ENCODE measurements around the gene FGF7.
"Not testable (repeated sequence)": the region's sequence is repeated elsewhere in the genome, so short reads cannot be mapped to it uniquely, and the experiment has no call there.

Gene FGF7

DNA sequence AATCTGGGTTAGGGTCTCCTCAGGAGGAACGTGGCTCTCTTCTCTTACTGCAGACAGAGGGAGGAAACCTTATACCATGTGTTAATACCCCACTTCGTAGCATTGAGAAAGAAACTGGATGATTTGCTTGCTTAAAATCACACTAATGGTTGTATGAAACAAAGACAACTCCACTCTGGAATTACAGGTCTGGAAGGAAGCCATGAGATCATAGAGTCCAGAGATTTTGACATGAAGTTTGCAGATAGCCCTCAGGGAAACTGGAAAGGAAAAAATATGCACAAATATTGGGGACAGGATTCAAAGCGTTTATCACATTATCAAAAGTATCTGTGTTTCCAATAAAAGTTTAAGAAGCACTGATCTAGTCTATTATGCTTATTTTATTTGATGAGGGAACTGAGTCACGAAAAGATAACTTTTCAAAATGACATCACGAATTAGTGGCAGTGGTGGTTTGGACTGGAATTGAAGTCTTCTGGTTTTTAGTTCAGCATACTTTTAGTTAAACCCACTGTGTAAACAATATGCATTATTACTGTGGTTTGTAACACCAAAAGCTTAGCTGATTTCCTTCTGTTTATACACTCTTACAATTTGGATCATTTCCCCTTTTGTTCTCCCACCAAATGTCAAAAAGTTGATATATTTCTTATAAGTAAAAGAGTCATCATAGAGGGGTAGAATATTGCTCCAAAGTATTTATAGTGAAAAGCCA, 16.8 kb downstream of the FGF7 start:
- DNase-seq: no peak

DNA sequence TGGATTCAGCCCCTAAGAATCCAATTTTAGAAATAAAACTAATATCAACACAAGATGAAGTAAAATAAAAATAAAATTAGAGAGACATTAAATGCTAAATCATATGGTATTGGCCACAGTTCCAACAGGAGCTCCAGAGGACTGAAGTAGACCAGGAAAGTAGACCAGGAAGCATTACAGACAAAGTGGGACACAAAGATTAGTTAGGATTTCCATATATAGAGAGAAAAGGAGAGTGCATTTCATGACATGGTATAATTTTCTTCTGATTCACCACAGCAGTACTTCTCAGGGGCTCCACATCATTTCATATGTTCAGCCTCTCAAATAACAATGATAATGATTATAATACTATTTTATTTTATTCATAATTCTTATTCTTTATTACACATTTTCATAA, 18.3 kb downstream of the FGF7 start:
- no peak for DNase-seq

DNA sequence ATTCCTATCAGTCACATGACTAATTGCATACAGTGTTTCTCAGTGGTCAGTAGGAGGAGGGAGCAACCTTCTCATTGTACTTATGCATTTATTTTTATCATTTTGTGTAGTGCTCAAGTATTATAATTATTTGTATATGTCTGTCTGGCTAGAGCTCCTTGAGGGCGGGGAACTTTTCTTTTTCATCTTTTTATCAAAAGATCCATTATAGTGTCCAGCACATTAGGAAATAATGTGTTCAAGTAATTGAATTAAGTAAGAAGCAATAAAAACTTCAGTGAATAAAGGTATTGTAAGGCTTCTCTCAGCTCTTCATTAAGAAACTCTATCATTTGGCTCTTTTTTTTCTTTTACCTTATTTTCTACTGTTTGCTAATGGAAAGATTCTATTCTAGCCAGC, 18.8 kb downstream of the FGF7 start:
- no peak for DNase-seq

DNA sequence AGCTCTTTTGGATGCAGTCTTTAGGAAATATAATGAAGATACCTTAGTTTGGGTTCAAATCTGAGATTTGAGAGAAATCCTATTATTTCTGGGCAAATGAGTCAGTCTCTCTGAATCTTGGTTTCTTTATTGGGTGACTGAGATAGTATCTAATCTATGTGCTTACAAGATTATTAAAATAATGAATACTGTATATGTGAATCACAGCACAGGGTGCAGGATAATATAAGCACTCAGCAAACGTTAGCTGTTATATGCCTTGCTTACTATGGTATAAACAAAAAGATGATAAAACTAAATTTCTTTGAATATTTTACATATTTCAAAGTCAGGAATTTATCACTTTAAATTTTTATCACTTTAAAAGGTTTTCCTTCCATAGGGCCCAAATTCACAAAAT, 29.6 kb downstream of the FGF7 start:
- no peak for DNase-seq

DNA sequence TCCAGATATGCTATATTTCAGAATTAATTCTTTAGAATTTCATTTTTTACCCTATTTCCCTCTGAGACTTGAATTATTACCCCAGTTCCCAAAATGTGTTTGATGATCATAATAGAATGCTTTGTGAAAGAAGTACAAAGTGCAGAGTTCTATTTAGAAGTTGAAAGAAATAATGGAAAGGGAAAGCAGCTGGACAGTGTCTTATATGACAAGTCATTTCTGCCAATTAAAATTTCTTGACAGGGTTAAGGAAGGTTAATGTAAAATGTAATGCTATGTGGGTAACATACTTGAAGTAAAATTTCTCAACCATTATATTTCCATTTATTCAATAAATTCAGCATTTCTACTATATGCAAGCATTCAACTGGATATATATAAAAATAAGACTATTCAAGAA, 33.1 kb downstream of the FGF7 start:
- no peak for DNase-seq

DNA sequence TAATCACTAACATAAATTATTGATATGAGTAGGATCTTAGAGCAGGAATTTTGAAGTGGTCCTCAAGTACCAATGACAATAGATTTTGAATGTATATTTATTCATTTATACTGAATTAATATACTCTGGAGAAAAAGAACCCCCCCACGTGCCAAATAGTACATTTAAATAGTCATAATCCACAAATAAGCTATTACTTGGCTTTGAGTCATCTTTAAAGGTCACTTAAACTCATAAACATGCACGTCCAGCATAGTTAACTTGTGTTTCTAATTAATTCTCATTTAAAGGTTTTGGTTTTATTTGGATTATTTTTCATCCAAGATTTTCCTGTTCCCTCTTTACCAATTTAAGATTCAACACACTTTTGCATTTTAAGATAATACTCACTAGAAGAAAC, 35.1 kb downstream of the FGF7 start:
- DNase-seq: no peak

DNA sequence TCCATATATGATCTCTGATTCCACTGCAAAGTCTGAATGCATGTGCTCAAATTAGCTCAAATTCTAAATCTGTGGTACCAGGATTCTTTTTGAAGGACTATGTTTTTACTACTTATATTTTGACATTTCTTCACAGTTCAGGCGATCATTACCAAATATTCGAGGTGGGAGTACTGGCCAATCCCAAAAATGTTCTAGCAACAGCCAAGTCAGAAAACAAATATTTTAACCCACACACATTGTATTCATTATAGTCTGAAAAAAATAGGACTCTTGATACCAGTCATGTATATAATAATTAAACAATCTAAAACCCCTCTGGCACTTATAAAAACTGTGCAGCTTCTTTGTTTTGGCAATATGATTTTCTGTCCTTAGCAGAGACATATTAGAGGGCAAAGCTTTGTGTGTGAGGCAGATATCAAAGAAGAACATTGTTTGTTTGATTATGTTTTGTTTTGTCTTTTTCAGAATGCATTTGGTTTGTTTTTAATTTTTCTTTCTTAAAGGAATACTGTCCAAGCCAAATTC, 37.4 kb downstream of the FGF7 start:
- DNase-seq: no peak

DNA sequence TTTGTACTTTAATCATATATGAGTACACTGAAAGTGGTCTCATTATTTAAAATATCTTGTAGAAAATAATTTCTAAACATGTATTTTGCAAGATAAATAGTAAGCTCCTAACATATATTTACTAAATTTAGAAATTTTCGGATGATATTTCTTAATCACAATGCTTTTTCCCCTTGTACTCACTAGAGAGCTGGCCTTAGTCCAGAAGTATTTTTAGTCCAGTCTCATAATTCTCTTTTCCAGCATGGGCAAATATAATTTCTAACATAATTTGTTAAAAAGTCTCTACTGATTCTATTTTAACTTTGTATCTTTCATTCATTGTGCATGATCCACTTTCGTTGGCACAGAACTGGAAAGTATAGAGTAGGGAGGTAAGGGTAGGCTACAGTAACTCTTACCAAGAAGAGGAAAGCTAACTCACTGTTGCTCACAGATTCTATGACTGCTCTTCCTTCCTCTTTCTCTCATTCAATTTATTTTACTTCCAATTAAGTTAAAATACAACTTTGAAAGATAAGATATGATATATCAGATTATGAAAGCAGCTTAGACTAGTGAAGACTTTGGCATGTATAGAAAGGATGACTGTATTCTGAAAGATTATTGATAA, 39.3 kb downstream of the FGF7 start:
- DNase-seq: no peak

DNA sequence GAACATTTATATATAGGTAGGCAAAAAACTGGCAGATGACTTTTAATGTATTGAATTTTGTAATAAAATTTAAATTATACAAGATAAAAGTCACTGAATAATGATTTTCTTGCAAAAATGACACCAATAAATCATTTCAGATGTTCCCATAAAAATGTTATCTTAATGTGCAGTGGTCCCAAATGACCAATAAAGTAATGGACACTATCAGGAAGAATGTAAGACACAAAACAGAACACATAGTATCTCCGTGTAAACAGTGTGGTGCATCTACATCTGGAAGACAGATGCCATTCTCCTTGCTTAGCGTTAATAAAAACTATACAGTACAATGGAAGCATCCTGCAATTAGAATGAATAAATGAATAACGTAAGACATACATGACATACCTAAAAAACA, 41.5 kb downstream of the FGF7 start:
- no peak for DNase-seq

DNA sequence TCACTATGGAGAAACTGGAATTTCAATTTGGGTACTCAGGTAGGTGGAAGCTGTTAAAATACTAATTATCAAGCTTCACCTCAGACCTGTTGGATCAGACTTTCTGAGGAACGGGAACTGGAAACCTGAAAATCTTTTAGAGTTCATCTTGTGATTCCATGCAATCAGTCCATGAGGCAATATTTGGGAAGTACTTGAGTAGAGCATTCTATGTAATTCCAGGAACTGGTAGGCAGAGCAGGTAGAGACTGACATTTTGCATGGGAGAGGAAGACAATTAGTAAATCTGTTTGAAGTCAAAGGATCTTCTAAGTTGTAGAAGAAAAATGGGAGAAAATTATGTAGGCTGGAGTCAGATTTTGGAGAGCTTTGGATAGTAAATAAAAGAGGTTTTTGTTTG, 43.1 kb downstream of the FGF7 start:
- no peak for DNase-seq

DNA sequence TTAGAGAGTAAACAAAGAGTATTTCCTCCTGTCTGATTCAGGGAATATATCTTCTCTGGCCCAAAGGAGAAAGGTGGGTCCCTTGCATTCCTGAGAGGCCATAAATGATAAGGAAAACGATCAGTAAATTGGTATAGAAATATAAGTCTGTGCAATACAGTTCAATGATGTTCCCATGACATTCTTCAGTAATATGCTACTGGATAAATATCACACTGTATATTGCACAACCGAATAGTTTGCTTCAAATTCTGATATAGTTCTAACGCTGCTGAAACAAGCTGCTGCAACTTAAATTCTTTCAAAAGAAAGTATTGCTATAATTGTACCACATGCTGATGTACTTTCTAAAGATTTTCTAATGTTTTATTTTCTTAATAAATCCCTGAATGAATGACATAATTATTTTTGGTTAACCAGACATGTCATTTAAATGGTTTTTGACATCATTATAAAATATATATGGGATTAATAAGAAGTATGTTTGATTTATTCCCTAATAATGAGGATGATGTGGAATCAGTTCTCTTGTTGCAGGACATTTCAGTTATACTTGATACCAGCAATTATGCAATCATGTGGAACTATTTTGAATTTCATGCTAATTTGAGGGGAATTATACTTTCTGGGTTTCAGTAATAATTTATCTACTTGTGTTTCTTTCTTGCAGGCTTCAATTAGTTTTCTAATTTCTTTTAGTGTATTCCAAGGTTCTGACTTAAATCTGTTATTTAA, 44.9 kb downstream of the FGF7 start:
- no peak for DNase-seq

DNA sequence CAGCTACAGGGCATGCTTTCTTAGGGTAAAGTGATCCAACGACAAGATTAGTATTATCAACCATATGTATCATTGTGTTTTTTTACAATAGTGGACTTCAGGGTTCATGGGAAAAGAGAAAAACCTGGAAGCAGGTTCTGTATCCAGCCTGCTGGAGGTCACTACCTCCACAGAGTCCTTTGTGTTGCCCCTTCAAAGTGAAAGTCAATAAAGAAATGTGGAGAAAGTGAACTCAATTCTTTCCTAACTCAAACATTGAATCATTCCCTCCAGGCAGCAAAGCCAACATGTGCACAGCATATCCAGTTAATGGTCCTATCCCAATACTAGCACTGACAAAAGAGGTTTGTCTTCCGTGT, 45.4 kb downstream of the FGF7 start:
- DNase-seq: no peak

DNA sequence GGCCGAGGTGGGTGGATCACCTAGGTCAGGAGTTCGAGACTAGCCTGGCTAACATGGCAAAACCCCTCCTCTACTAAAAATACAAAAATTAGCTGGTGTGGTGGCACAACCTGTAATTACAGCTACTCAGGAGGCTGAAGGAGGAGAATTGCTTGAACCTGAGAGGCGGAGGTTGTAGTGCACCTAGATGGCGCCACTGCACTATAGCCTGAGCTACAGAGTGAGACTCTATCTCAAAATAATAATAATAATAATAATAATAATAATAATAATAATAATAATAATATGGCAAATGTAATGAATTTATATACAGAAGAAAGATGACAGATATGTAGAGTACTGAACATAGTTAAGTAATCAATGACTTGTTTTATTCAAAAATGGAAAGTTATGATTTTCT, 48.2 kb downstream of the FGF7 start:
- DNase-seq: peak in 1 of 5 donors; percentile 3

DNA sequence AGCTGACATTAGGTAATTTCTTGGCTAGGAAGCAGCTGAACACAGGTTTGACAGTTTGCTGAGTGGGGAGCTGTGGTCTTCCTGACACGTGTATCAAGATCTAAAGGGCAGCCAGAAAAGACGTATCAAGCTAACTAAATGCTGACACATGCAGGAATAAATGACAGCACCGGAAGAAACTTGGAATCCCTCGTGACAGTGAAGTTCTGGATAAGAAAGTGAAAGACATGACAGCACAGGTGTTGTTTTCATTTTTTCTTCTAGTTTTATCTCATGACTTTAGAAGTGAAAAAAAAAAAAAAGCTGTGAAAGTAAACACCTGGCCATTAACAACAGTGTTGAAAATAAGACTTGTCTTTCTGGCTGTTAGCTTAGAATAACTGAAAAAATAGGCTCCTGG, 48.7 kb downstream of the FGF7 start:
- DNase-seq: no peak

DNA sequence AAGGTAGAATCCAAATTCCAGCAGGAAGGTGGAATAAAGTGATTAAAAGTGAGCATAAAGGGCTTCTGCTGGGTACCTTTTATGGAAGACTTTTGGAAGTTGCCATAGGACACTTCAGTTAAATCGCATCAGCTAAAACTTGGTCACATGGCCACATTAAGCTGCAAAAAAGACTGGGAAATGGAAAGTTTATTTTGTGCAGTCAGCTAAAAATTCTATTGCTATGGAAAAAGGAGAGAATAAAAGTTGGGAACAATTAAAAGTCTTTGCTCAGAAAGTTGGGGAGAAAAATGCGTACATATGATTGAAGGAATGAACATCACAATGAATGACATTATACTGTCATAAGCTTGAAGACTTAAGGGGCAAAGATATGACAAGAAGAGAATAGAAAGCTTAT, 49.3 kb downstream of the FGF7 start:
- no peak for DNase-seq

DNA sequence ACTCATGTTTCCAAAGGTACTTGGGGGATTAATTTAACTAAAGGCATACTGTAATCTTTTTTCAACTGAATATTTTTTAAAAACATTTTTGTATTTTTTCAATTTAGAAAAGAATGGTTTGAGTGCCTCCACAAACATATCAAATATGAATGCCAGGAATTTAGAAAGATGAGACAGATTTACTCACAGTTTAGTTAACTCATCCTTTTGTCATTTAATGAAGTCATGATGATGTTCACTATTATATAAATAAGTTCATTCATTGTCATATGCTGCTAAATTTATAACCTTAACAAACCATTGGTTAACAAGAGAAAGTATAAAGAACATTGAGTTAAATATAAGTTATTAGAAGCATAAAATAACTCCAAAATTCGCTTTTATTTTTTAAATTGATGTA, 50.0 kb downstream of the FGF7 start:
- DNase-seq: no peak

DNA sequence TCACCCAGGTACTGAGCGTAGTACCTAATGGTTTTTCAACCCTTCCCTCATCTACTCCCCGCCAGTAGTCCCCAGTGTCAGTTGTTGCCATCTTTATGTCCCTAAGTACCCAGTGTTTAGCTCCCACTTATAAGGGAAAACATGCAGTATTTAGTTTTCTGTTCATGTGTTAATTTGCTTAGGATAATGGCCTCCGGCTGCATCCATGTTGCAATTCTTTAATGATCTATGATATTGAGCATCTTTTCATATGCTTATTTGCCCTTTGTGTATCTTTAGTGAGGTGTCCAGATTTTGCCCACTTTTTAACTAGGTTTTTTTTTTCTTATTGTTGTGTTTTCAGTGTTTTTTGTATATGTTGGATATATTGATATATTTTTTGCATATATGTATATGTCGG, 55.0 kb downstream of the FGF7 start:
- DNase-seq: not testable (repeated sequence)

DNA sequence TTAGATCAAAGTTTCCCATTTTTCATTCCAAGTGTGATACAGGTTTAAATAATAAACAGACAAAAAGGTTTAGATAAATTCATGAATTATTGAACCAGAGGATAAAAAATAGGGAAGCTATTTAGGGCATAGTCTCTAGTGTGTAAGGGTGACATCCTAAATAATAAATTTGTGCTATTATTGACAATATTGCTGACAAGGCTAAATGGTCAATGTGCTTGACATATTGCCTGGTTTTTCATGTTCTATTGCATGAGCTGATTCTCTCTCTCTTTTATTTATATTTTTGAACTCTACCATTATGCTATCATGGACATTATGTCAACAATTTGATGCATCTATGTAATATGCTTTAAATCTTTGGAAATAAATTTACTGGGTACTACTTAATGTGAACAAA, 55.9 kb downstream of the FGF7 start:
- not testable (repeated sequence) for DNase-seq

DNA sequence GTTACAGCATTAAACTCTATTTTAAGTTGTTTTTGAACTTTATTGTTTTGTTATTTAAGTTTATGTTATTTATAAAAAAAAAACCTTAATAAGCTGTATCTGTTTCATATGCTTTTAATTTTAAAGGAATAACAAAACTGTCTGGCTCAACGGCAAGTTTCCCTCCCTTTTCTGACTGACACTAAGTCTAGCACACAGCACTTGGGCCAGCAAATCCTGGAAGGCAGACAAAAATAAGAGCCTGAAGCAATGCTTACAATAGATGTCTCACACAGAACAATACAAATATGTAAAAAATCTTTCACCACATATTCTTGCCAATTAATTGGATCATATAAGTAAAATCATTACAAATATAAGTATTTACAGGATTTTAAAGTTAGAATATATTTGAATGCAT, 62.4 kb downstream of the FGF7 start:
- not testable (repeated sequence) for DNase-seq

DNA sequence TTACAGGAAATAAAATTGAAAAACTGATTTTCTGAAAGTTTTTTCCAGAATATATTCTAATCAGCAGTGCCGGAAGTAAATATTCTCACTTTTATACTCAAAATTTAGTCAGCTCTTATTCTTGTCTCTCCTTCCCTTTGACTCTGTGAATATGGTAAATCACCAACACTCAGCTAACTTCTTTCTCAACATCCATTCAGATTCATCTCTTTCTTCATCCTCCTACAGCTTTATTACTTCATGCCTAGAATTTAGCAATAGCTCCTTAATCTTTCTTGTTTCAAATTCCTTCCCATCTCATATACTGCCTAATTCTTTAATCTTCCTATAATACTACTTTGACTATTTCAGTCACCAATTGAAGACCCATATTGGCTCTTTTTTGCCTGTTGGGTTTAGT, 67.9 kb downstream of the FGF7 start:
- no peak for DNase-seq

DNA sequence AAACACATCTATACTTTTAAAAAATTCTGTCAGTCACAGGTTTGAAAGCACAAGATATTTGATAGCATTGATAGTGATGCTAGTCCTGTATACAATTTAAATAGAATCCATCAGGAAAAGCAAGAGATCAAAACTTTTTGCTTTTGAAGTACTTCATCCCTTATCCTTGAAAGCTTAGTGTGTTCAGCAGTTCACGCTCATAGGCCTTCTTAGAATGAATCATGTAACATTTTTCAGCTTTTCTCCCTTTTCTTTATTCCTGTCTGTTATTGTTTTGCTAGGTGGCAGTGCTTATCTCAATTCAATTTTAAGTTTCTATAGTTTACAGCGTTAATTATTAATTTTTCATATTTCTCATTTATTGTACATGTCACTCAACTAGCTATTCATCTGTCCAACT, 69.1 kb downstream of the FGF7 start:
- DNase-seq: no peak

DNA sequence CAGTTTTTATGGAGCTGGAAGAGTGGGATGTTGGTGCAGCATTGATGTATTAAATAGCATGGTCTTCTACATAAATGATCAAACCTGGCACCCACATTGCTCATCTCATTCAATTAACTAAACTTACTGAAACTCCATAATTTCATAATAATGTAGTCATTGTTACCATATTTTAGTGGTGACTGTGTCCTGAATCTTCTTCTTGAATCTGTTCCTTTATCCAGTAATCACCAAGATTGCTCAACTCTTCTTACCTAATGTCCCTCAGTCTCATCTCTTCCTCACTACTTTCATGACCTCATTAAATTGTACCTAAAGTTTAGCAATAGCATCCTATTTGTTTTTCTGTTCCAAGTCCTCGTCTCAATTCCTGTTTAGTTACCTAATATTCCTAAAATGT, 69.8 kb downstream of the FGF7 start:
- DNase-seq: no peak

DNA sequence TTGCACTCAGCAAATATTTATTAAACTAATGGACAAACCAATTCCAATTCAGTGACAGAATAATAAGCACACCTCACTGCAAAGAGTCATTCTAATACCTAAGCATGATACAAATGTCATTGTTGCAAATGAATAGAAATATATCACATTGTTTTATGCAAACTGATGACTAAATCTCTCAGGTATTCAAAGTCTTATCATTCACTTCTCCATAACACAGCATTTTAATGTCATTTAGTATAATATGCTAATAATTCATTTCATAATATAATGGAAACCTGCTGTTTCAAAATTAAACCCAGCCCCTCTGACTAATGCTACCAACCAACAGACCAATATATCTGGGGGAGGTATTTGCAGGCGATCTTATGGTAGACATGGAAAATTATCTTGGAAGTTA, 71.8 kb downstream of the FGF7 start:
- DNase-seq: no peak
